Central memory CD8-positive, alpha-beta T cell (primary cell): Measurements from ENCODE around the gene DDR2.

Source experiments
- ATAC-seq: fragments of 150-1000 bp; cut with Tn5 transposase; replicated peaks from 2 replicates; pipeline ENCODE4 v1.10.0; 2022; ENCODE audit warnings: mild to moderate bottlenecking, moderate FRiP score, moderate number of reproducible peaks; ENCODE audit not compliant: poor library complexity, severe bottlenecking; ENCODE audit errors: extremely low read depth
- DNase-seq, 2 donors: peaks; one replicate each; pipeline ENCODE4 v3.0.0; 2021; ENCODE audit warnings: low spot score in 2 of 2
- H3K27ac Mint-ChIP-seq: one replicate; pipeline ENCODE4 v1.8.0; 2022; ENCODE audit warnings: low read depth, mild to moderate bottlenecking, moderate library complexity, mixed read lengths
- H3K27me3 Mint-ChIP-seq: one replicate; pipeline ENCODE4 v1.8.0; 2022; ENCODE audit warnings: mixed read lengths
- H3K36me3 Mint-ChIP-seq: one replicate; pipeline ENCODE4 v1.8.0; 2022; ENCODE audit warnings: mild to moderate bottlenecking, moderate library complexity, mixed read lengths; ENCODE audit not compliant: insufficient read depth
- H3K4me1 Mint-ChIP-seq: one replicate; pipeline ENCODE4 v1.8.0; 2022; ENCODE audit warnings: mixed read lengths
- H3K4me3 Mint-ChIP-seq: one replicate; pipeline ENCODE4 v1.8.0; 2022; ENCODE audit warnings: mild to moderate bottlenecking, moderate library complexity, mixed read lengths
- H3K9me3 Mint-ChIP-seq: one replicate; pipeline ENCODE4 v1.8.0; 2022; ENCODE audit warnings: mixed read lengths

DDR2 gene

DNA sequence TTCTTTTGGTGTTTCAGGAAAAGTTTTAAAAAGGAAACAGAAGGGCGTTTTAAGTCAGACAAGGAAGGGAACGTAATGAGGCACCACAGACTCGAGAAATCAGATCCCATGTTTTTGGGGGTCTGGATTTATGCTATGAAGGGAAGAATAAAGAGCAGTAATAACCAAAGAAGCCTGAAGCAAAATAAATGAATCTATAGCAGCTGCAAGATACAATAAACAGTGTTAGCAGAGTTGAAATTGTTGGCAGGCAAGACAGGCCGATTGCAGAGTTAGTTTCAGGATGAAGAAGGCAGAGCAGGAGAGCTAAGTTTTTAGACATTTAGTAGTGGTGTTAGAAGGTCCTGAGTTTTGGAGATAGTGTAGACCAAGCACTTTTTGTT lies 425 bp downstream of the DDR2 start:
- DNase-seq, result no peak
- no peak for ATAC-seq
- no peak overlapping the region for H3K27ac Mint-ChIP-seq
- no peaks in the 10 kb centered on the region for H3K9me3 Mint-ChIP-seq
- no peaks in the 10 kb centered on the region for H3K4me1 Mint-ChIP-seq
- H3K27me3 Mint-ChIP-seq, result peaks cover 14% of the 10 kb centered on the region
- peaks cover 1% of the 10 kb centered on the region for H3K36me3 Mint-ChIP-seq
- no peak overlapping the region for H3K4me3 Mint-ChIP-seq

DNA sequence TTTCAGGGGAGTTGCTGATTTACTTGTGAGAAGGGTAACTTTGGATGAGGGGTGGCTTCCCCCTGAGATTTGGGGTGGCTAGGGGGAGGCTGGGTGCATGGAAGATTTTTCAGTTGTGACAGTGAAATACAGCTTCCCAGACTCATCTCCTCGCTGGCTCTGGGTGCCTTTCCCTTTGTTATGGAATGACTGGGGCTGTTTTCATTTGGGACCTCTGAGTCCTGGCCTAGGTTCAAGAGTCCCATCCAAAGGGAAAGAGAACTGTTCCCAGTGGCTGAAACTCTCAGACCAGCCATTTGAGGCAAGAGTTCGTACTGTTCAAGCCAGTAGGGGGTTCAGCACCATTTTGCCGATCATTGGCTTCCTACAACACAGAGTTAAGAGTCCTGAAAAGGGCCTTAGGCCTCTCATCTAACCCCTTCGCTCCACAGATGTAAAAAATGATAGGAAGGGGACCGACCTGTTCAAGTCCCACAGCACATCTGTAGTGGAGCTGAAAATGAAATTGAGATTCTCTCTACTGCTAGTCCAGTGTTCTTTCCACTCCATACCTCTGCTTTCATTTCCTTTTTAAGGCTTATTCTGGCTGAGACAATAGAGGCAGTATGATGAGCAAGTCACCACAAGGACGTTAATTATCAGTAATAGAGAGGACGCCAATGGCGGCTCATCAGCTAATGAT lies 958 bp downstream of the DDR2 start:
- DNase-seq (no peak), ATAC-seq (no peak)
- Mint-ChIP-seq H3K27ac (no peak overlapping the region), H3K36me3 (peaks cover 1% of the 10 kb centered on the region), H3K27me3 (peaks cover 13% of the 10 kb centered on the region), H3K9me3 (no peaks in the 10 kb centered on the region), H3K4me1 (no peaks in the 10 kb centered on the region), H3K4me3 (no peak overlapping the region)

DNA sequence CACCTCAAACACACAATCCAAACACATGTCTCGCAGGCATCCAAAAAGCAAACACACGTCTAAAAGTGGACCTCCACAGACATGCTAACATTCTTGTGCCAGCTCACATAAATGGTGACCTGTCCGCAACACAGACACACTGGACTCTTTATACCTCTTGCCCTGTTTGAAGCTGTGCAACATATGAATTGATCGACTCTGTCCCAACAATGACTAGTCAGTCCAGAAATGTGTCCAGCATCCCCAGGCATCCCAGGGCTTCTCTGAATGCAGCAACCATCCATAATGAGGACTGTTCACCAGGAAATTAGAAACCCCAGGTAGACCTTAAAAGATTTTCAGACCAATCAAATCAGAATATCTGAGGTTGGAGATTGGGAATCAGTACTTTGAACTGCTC lies 3.2 kb downstream of the DDR2 start:
- Mint-ChIP-seq H3K27me3 (peaks cover 7% of the 10 kb centered on the region), H3K4me1 (no peaks in the 10 kb centered on the region), H3K27ac (no peak overlapping the region), H3K4me3 (no peak overlapping the region), H3K36me3 (peaks cover 1% of the 10 kb centered on the region), H3K9me3 (no peaks in the 10 kb centered on the region)
- no peak for DNase-seq
- no peak for ATAC-seq

DNA sequence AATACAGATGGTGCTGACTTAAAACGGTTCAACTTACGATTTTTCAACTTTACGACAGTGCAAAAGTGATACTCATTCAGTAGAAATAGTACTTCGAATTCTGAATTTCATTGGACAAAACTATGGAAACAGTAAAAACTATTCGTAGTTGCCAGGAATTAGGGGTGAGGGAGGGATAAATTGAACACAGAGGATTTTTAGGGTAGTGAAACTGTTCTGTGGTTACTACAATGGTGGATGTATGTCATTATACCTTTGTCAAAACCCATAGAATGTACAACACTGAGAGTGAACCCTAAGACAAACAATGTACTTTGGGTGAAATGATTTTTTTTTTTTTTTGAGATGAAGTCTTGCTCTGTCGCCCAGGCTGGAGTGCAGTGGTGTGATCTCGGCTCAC lies 7.5 kb downstream of the DDR2 start:
- no peaks in the 10 kb centered on the region for H3K9me3 Mint-ChIP-seq
- no peak for DNase-seq
- H3K36me3 Mint-ChIP-seq, result no peaks in the 10 kb centered on the region
- no peak overlapping the region for H3K4me3 Mint-ChIP-seq
- no peak overlapping the region for H3K27ac Mint-ChIP-seq
- ATAC-seq, result no peak
- no peaks in the 10 kb centered on the region for H3K27me3 Mint-ChIP-seq
- no peaks in the 10 kb centered on the region for H3K4me1 Mint-ChIP-seq

DNA sequence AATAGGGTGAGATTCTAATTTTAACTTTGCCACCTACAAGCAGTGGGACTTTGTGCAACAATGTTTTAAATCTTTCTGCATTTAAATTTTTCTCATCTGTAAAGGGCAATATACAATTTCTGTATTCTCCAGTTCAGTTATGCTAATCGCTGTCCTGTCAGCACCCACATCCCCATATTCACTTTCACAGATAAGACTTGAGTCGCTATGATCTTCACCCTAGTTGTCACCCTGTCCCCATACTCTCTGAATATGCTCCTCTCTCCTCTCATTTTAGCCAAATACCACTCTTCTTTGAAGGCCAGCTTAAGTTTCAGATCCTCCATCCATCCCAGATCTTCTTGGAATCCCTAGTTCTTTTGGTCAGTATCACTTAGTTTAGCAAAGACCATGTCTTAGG lies 8.8 kb downstream of the DDR2 start:
- Mint-ChIP-seq H3K27ac (no peak overlapping the region), H3K9me3 (no peaks in the 10 kb centered on the region), H3K4me3 (no peak overlapping the region), H3K27me3 (no peaks in the 10 kb centered on the region), H3K36me3 (no peaks in the 10 kb centered on the region), H3K4me1 (no peaks in the 10 kb centered on the region)
- DNase-seq, result no peak
- no peak for ATAC-seq

DNA sequence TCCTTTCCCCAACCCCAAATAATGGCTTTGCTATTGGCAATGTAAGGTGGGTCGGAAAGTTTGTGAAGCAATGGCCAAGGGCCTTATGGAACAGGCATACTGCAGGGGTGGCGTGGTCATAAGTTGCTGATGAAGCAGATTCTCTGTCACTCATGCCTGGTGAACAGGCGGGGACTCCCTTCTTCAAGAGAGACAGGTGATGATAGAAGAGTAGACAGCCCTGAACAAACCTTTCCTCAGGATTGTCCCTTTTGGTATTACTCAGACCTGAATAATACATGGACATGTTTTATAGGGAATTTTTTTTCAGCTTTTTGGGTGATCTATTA lies 12.7 kb downstream of the DDR2 start:
- Mint-ChIP-seq H3K4me1 (no peaks in the 10 kb centered on the region), H3K27ac (no peak overlapping the region), H3K36me3 (no peaks in the 10 kb centered on the region), H3K4me3 (no peak overlapping the region), H3K27me3 (peaks cover 36% of the 10 kb centered on the region), H3K9me3 (no peaks in the 10 kb centered on the region)
- DNase-seq (no peak), ATAC-seq (no peak)

DNA sequence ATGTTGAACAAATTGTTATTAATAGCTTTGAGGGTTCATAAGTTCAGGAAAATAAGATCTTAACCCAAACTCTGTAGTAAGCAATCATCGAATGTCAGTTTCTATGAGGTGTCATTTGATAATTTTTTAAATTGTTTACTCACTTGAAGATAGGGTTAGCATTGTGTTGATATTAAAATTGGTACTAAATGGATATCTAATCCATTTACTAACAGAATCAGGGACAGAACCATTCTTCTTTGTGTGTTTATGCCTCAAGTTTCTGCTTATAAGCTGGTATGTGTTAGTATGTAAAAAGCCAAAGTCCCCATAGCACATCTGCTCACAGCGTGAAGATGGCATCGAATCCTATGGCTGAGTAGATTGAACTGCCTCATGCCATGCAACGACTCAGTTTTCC lies 13.4 kb downstream of the DDR2 start:
- Mint-ChIP-seq H3K36me3 (no peaks in the 10 kb centered on the region), H3K4me1 (no peaks in the 10 kb centered on the region), H3K27me3 (peaks cover 41% of the 10 kb centered on the region), H3K27ac (no peak overlapping the region), H3K4me3 (no peak overlapping the region), H3K9me3 (no peaks in the 10 kb centered on the region)
- ATAC-seq (no peak), DNase-seq (no peak)

DNA sequence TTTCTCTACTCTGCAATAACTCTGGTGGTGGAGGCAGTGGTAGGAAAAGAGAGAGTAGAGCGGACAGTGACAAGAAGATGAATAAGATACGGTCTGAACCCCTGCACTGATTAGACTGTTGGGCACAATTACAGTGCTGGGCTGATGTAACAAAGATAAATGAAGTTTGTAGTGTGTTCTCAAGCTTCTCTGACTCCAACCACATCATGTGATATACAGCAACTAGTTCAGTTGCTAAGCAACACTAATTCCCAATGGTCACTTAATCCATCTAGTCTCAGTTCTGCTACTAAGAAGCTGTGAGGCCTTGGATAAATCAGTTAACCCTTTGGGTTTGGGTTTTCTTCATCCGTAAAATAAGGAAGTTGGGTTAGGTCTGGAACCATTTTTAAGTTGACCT lies 17.3 kb downstream of the DDR2 start:
- H3K27ac Mint-ChIP-seq, result no peak overlapping the region
- no peaks in the 10 kb centered on the region for H3K36me3 Mint-ChIP-seq
- no peaks in the 10 kb centered on the region for H3K4me1 Mint-ChIP-seq
- no peaks in the 10 kb centered on the region for H3K9me3 Mint-ChIP-seq
- DNase-seq (no peak), ATAC-seq (no peak)
- H3K27me3 Mint-ChIP-seq, result peaks cover 57% of the 10 kb centered on the region
- no peak overlapping the region for H3K4me3 Mint-ChIP-seq

DNA sequence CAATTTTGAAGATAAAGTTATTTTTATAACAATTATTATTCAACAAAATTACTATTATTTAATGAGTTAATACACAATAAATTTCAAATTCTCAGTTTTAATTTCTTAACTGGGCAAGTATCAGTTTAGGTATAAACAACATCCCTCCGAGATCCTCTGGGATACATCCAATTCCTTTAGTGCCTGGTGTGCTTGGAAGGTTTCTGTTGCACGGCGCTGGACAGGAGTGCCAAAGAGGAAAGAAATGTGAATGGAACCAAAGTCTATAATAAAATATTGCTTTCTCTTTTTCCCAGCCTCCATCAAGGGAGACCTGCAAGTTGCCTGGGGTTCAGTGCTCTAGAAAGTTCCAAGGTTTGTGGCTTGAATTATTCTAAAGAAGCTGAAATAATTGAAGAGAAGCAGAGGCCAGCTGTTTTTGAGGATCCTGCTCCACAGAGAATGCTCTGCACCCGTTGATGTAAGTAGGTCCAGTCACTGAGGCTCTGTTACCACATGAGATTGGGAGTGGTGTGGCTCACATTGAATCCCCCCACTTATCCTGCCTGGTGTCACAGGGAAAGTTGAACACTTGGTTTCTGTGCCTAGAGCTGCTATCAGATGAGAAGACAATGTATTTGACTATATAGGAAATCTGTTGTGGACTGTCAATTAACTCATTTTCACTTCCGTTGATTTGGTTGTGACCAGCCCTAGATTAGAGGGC lies 22.8 kb downstream of the DDR2 start:
- Mint-ChIP-seq H3K27ac (no peak overlapping the region), H3K27me3 (peaks cover 46% of the 10 kb centered on the region), H3K36me3 (peaks cover 2% of the 10 kb centered on the region), H3K4me1 (no peaks in the 10 kb centered on the region), H3K4me3 (no peak overlapping the region), H3K9me3 (no peaks in the 10 kb centered on the region)
- ATAC-seq, result no peak
- no peak for DNase-seq

DNA sequence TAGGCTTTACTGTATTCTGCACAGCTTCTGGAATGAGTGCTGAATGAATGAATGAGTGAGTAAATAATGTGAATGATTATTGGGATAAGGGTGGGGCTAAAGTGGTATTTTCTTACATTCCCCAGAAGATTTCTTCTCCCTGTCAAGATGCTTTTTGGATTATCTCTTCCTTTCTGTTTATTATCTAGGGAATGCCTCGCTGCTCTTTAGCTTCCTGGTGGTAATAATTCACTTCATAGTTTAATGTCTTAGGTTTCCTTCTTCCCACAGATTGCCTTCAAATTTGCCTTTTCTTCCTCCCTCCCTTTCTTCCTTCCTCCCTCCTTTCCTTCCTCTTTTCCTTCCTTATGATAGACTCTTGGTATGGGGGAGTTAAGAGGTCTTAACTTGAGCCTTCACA lies 24.0 kb downstream of the DDR2 start:
- peaks cover 35% of the 10 kb centered on the region for H3K27me3 Mint-ChIP-seq
- no peaks in the 10 kb centered on the region for H3K4me1 Mint-ChIP-seq
- H3K4me3 Mint-ChIP-seq, result no peak overlapping the region
- H3K27ac Mint-ChIP-seq, result no peak overlapping the region
- peaks cover 2% of the 10 kb centered on the region for H3K36me3 Mint-ChIP-seq
- DNase-seq (no peak), ATAC-seq (no peak)
- no peaks in the 10 kb centered on the region for H3K9me3 Mint-ChIP-seq

DNA sequence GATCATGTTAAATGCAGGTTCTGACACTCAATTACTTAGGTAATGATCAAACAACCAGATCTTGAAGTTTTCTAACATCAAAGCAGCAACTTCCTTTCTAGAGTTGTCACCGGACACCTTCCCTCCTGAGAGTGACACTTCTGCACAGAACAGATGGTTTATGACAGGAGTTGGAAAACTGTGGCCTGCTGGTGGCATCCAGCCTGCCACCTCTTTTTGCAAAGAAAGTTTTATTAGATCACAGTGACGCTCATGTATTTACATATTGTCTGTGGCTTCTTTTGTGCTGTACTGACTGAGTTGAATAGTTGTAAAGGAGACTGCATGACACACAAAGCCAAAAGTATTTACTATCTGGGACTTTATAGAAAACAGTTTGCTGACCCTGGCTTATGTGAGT lies 28.3 kb downstream of the DDR2 start:
- ATAC-seq (no peak), DNase-seq (no peak)
- H3K4me1 Mint-ChIP-seq, result no peaks in the 10 kb centered on the region
- no peak overlapping the region for H3K27ac Mint-ChIP-seq
- no peaks in the 10 kb centered on the region for H3K9me3 Mint-ChIP-seq
- H3K27me3 Mint-ChIP-seq, result peaks cover 28% of the 10 kb centered on the region
- no peak overlapping the region for H3K4me3 Mint-ChIP-seq
- H3K36me3 Mint-ChIP-seq, result peaks cover 2% of the 10 kb centered on the region

DNA sequence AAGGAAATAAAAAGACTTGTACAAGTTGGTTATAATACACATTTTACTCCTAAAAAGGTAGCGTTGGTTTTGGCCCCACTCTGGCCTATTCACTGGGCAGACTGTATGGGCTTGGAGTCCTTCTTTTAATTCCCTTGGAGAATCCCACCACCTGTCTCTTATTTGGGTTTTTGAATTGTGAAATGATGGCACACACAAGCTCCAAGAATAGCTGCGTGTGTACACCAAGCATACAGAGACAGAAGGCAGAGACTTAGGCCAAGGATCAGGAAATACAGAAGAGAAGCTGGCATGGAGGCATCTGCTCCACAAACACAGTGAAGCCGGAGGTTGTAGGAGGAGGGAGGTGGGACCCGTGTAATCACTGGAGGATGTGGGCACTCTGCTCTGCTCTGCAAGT lies 29.1 kb downstream of the DDR2 start:
- H3K27ac Mint-ChIP-seq, result no peak overlapping the region

DNA sequence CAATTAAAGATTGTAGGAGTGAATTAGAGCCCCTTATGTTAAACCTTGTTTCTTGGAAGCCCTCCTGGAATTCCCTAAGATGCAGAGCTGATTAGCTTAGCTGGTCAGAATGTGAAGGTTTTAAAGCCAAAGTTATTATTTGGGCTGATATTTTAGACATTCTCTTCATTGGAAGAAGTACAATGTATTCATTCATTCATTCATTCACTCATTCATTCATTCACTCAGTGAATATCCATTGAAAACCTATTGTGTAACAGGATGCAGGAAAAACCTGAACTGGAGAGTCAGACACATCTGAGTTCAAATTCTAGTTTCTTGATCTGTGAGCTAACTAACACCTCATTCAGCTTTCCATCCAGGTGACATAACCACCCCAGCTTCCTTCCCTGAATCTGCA lies 29.7 kb downstream of the DDR2 start:
- no peaks in the 10 kb centered on the region for H3K36me3 Mint-ChIP-seq
- H3K27ac Mint-ChIP-seq, result no peak overlapping the region
- no peak for ATAC-seq
- no peak overlapping the region for H3K4me3 Mint-ChIP-seq
- H3K9me3 Mint-ChIP-seq, result no peaks in the 10 kb centered on the region
- H3K27me3 Mint-ChIP-seq, result peaks cover 36% of the 10 kb centered on the region
- no peaks in the 10 kb centered on the region for H3K4me1 Mint-ChIP-seq
- DNase-seq, result no peak

More for the DNA sequence above, 29.1 kb downstream of the DDR2 start:
- Mint-ChIP-seq H3K27me3 (peaks cover 36% of the 10 kb centered on the region), H3K4me1 (no peaks in the 10 kb centered on the region), H3K36me3 (peaks cover 2% of the 10 kb centered on the region), H3K4me3 (no peak overlapping the region), H3K9me3 (no peaks in the 10 kb centered on the region)
- no peak for ATAC-seq
- no peak for DNase-seq
